GM12801 (cell line): ENCODE results near the gene CAMK2D.

Source experiments
- TF ChIP-seq, protein P1 (sequence below): IDR thresholded peaks from one replicate; pipeline ENCODE4 v1.5.1; 2011; ENCODE audit warnings: control low read depth; ENCODE audit not compliant: insufficient read length; ENCODE audit errors: extremely low read depth

Gene CAMK2D

DNA sequence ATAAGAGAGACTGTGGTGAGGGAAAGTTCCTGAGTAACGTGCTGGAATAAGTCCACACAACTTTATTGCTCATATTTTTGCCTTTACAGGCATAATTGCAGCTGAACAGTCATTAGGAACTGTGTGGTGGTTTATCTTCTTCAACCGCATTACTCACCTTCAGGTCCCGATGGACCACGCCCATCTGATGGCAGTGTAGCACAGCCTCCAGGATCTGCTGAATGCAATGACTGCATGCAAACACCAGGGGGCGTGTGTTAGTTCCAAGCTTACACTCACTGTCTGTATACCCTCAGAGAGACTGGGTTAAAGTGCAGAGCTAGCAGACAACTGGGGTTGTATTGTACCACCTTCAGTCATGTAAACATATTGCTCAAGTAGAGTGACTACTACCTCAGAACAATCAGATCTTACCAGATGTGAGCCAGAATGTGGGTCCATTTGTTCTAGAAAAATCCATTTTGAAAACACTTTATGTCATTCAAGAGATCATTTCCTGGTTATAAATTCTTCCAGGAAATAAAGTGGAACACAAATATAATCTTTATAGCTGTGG lies 214.0 kb downstream of the CAMK2D start:
- TF ChIP-seq, protein P1, sequence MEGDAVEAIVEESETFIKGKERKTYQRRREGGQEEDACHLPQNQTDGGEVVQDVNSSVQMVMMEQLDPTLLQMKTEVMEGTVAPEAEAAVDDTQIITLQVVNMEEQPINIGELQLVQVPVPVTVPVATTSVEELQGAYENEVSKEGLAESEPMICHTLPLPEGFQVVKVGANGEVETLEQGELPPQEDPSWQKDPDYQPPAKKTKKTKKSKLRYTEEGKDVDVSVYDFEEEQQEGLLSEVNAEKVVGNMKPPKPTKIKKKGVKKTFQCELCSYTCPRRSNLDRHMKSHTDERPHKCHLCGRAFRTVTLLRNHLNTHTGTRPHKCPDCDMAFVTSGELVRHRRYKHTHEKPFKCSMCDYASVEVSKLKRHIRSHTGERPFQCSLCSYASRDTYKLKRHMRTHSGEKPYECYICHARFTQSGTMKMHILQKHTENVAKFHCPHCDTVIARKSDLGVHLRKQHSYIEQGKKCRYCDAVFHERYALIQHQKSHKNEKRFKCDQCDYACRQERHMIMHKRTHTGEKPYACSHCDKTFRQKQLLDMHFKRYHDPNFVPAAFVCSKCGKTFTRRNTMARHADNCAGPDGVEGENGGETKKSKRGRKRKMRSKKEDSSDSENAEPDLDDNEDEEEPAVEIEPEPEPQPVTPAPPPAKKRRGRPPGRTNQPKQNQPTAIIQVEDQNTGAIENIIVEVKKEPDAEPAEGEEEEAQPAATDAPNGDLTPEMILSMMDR, result peak; percentile 92

DNA sequence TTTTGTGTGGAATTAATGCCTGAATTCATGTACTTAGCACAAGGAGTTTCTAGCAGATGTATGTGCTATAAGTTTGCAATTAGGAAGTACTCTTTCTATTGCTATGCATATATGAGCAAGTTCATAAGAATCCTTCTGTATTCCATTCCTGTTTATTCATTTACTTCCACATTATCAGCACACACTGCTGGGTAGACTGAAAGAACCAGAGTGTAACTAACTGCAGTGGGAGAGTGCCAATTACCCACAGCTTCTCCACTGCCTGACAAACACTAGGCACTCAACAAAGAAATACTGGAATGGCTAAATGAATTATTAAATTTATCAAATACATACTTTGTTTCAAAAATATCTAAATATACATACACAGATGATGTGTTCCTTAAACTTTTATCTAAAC lies 219.6 kb downstream of the CAMK2D start:
- TF ChIP-seq, protein P1, result no peak

DNA sequence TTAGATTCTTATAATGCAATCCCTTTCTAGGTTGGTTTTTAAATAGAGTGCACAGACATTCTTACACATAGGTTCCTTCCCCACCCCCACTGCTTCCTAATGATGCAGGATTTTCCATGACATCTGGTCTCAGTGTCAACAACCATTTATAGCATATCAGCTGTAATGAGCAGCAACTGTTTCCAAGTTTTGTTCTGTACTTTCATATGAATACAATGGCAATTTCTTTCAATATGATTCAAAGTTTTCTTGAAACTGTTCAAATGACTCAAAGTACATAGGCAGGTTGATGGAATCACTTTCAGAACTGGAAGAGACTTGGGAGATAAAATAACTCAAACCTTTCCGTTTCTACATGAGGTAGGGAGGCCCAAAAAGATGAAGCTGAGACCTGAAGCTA lies 220.7 kb downstream of the CAMK2D start:
- TF ChIP-seq, protein P1, result no peak

DNA sequence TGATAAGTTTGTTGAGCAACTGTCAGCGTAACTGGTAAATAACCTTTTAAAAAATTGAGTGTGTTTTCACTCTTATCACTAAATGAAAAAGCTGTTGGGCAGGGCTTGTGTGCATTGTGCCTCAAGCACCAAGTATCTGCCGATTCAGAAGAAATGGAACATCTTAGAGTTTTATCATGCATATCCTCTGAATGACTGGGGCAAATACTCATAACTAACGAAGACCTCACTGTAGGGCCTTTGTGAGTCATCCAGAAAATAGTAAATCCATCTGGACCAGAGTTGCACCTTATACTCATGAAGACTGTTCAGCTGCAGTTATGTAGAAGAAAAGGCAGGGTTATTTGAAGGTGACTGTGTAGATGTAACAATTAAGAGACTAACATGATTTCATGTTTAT lies 222.1 kb downstream of the CAMK2D start:
- TF ChIP-seq, protein P1, result no peak

DNA sequence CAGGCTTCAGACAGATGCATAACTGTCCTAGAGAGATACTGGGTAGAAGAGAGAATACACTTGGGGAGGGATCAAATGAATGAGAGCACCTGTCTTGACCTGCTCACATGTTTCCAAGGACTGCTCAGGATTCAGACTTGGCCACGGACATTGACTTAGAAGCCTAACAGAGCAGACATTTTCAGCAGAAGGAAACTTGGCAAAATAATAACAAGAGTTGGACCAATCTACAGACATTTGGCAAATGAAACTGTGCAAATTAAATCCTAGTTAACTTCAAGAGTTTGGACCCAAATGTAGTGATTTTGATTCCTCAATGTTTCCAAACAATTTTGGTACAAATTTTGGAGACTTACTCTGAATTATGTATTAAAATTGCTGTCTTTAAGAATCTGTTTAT lies 223.9 kb downstream of the CAMK2D start:
- TF ChIP-seq, protein P1, result no peak

DNA sequence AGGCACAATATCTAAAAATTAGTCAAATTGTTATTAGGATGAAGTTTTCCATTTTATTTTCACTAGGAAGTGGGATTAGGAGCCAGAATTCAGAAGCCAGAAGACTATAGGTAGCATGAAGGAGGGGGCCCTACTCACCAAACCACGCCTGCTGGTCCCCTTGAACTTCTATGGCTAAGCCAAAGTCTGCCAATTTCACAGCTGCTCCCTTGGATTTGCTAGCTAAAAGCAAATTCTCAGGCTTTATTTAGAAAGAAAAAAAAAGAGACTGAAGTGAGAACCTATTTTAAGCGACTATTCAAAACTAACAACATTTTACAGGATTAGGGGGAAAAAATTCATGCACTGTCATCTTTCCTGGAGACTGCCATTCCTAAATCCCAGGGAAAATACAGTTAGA lies 224.3 kb downstream of the CAMK2D start:
- TF ChIP-seq, protein P1, result no peak

DNA sequence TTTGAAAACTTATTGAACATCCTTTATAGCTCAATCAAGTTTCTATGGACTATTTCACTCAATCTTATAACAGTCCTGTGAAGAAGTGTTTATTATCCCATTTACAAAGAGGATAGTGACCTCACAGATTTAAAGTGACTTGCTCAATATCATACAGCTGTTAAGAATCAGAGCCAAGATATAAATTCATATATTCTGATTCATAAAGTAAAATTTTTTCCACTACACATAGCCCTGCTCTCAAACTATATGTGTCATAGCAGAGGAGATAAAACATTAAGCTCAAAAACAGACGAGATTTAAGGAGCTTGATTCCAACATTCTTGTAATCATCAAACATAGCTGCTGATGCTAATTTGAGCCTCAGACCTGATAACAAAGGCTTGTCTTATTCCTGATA lies 226.8 kb downstream of the CAMK2D start:
- TF ChIP-seq, protein P1, result no peak
